ENCODE measurements around the gene DUSP22. TPM values are rescaled to one million over a fixed set of nuclear protein-coding genes. Genes with fewer than 3 reads are reported as not detected.

DUSP22 gene
- total RNA-seq, 1 experiment from 2014 or later = 16.0 TPM

DNA sequence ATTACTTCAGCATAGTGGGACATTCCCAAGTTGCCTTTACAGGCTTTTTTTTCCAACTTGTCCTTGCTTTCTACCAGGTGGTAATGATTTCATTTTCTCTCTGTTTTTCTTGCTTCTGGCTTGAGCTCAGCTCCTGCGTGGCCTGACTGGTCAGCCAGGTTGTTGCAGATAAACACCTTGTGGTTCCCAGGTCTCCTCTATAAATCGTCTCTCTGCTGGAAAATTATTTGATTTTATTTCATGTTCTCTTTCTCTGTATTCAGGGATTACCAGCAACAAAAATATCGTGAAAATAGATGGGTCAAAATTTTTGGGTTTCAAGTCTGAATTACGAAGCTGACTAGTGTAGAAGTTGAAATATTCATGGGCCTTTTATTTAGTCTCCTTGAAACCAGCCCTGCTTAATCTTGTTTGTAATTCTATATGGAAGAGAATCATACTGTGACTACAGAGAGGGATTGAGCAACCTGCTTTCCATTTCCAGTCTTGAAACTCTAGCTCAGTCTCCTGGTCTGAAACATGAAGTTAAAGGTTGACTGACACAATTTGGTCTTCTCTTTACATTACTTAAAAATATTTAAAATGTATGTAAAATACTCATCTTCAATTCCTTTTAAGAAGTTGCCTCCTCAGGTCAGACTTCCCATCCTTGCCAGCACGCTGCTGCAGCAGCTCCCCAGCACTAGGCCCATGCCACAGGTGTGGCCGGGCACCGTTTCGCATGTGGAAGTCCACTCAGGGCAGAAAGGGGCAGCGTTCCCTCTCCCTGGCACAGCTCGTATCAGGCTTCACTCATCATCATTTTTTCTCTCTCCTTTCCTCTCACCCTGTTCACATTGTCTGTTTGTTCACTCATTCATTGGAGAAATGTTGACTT lies 7.1 kb downstream of the DUSP22 start:
- no peaks in the 10 kb centered on the region for H3K36me3 ChIP-seq (ENCODE audit: insufficient read depth, low read length, poor library complexity, severe bottlenecking)
- H3K9me3 ChIP-seq (ENCODE audit: low read depth, low read length, poor library complexity, severe bottlenecking) = peaks cover 9% of the 10 kb centered on the region
- intact Hi-C loops (cut with micrococcal nuclease; ENCODE audit: unreplicated experiment) = no loop called here
- ChIA-PET POLR2A (ENCODE audit: low non-redundant PET) (no interaction called here), CTCF (no interaction called here)
- no peak overlapping the region for H3K4me3 ChIP-seq (ENCODE audit: low read depth, low read length, poor library complexity, severe bottlenecking)
- no peaks in the 10 kb centered on the region for H3K27me3 ChIP-seq (replicated peaks; ENCODE audit: insufficient read depth, low read depth, low read length, poor library complexity)
- no TSS peak for BruUV-seq (replicated peaks)
- DNase-seq (ENCODE audit: low spot score) = no peak
- no peak overlapping the region for H3K27ac ChIP-seq (ENCODE audit: low read depth, low read length, poor library complexity, severe bottlenecking)
- TF ChIP-seq, protein P1, sequence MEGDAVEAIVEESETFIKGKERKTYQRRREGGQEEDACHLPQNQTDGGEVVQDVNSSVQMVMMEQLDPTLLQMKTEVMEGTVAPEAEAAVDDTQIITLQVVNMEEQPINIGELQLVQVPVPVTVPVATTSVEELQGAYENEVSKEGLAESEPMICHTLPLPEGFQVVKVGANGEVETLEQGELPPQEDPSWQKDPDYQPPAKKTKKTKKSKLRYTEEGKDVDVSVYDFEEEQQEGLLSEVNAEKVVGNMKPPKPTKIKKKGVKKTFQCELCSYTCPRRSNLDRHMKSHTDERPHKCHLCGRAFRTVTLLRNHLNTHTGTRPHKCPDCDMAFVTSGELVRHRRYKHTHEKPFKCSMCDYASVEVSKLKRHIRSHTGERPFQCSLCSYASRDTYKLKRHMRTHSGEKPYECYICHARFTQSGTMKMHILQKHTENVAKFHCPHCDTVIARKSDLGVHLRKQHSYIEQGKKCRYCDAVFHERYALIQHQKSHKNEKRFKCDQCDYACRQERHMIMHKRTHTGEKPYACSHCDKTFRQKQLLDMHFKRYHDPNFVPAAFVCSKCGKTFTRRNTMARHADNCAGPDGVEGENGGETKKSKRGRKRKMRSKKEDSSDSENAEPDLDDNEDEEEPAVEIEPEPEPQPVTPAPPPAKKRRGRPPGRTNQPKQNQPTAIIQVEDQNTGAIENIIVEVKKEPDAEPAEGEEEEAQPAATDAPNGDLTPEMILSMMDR (conservative IDR thresholded peaks at IDR 0.05; ENCODE audit: low read depth, low read length) = no peak
- TF ChIP-seq EZH2 (IDR thresholded peaks at IDR 0.05; ENCODE audit: borderline replicate concordance, low read depth, low read length, poor library complexity, severe bottlenecking) = no peak
- H3K4me1 ChIP-seq (ENCODE audit: insufficient read depth, low read length, poor library complexity, severe bottlenecking) = no peaks in the 10 kb centered on the region

DNA sequence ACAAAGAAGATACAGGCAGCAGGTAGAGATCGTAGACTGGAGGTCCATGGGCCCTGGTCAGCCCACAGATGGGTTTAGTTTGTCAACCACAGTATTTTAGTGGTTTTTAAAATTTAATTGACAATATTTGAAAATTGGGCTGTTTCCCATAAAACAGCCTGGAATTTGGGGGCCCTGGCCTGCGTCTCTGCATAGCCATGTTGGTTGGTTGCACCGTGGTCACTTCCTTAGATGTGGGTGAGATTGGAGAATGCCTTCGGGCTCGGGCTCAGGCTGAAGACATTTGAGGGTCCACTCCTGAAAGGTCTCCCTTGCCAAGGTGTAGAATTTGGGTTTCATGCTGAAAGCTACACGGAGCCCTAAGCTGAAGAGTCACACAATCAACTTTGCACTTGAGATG lies 7.7 kb downstream of the DUSP22 start:
- no TSS peak for BruUV-seq (replicated peaks)
- Histone ChIP-seq H3K4me3 (ENCODE audit: low read depth, low read length, poor library complexity, severe bottlenecking) (no peak overlapping the region), H3K9me3 (ENCODE audit: low read depth, low read length, poor library complexity, severe bottlenecking) (peaks cover 9% of the 10 kb centered on the region), H3K27ac (ENCODE audit: low read depth, low read length, poor library complexity, severe bottlenecking) (no peak overlapping the region), H3K4me1 (ENCODE audit: insufficient read depth, low read length, poor library complexity, severe bottlenecking) (no peaks in the 10 kb centered on the region), H3K36me3 (ENCODE audit: insufficient read depth, low read length, poor library complexity, severe bottlenecking) (no peaks in the 10 kb centered on the region), H3K27me3 (replicated peaks; ENCODE audit: insufficient read depth, low read depth, low read length, poor library complexity) (no peaks in the 10 kb centered on the region)
- CTCF ChIA-PET = no interaction called here
- intact Hi-C loops (cut with micrococcal nuclease; ENCODE audit: unreplicated experiment) = no loop called here
- POLR2A ChIA-PET (ENCODE audit: low non-redundant PET) = no interaction called here
- TF ChIP-seq EZH2 (IDR thresholded peaks at IDR 0.05; ENCODE audit: borderline replicate concordance, low read depth, low read length, poor library complexity, severe bottlenecking) = no peak
- TF ChIP-seq, protein P1 (conservative IDR thresholded peaks at IDR 0.05; ENCODE audit: low read depth, low read length) = no peak
- DNase-seq (ENCODE audit: low spot score) = no peak

DNA sequence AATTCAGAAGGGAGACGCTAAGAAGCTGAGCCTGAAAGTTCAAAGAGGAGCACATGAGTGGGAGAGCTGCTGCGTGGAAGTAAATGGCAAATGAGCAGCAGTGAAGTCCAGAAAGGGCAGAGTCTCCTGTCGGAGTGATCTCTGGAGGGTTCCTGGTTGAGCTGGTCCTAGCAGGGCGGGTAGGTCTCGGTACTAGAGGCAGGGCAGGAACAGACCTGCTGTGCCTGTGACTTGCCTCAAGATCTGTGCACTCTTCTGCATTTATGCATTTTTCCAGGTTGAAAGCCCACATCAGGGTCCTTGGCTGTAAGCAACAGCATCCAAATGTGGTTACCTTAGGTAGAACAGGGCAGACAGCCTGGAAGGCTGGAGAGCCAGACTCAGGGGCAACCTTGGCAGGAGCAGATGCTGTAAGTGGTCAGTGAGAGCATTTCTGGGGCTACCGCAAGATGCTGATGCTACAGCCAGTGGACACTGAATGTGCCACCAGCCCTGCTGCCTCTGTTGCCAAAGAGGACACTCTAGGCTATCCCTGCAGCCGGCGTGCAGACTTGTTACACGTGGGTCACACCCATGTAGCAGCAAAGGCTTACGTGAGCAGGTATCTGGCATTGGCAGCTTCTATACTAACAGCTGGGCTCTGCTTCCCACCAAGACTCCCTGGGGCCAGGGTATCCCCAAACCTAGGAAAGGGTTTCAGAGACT lies 8.4 kb downstream of the DUSP22 start:
- Histone ChIP-seq H3K9me3 (ENCODE audit: low read depth, low read length, poor library complexity, severe bottlenecking) (peaks cover 9% of the 10 kb centered on the region), H3K4me3 (ENCODE audit: low read depth, low read length, poor library complexity, severe bottlenecking) (no peak overlapping the region), H3K27me3 (replicated peaks; ENCODE audit: insufficient read depth, low read depth, low read length, poor library complexity) (no peaks in the 10 kb centered on the region), H3K4me1 (ENCODE audit: insufficient read depth, low read length, poor library complexity, severe bottlenecking) (no peaks in the 10 kb centered on the region), H3K36me3 (ENCODE audit: insufficient read depth, low read length, poor library complexity, severe bottlenecking) (no peaks in the 10 kb centered on the region), H3K27ac (ENCODE audit: low read depth, low read length, poor library complexity, severe bottlenecking) (no peak overlapping the region)
- BruUV-seq (replicated peaks) = no TSS peak
- CTCF ChIA-PET = no interaction called here
- DNase-seq (ENCODE audit: low spot score) = no peak
- POLR2A ChIA-PET (ENCODE audit: low non-redundant PET) = no interaction called here
- intact Hi-C loops (cut with micrococcal nuclease; ENCODE audit: unreplicated experiment) = no loop called here
- TF ChIP-seq, protein P1 (conservative IDR thresholded peaks at IDR 0.05; ENCODE audit: low read depth, low read length) = no peak
- TF ChIP-seq EZH2 (IDR thresholded peaks at IDR 0.05; ENCODE audit: borderline replicate concordance, low read depth, low read length, poor library complexity, severe bottlenecking) = no peak
